ENCODE results near the gene LRIG1. TPM values are rescaled to one million over a fixed set of nuclear protein-coding genes. Genes with fewer than 3 reads are reported as not detected.

LRIG1 gene
- total RNA-seq, 8 experiments from 2014 or later: 15.0 to 135 (median 39.6) TPM

- H3K27ac ChIP-seq: no peak overlapping the region
- H3K4me3 ChIP-seq: no peak overlapping the region
Observed at GRCh38 chr3:66454464-66454859, 46.4 kb downstream of the LRIG1 start.

GRCh38 chr3:66453651-66454463 lies 47.0 kb downstream of the LRIG1 start:
- no peak overlapping the region for H3K4me3 ChIP-seq
- H3K4me1 ChIP-seq (replicated peaks in 1 of 2): peaks cover 38 to 57% of the 10 kb centered on the region in 2 donors
- 0 to 100% (median 73%) methylated on average over 1 to 6 of the region's 6 CpGs; no CpG with 5 or more reads in 2 of the 10 experiments for WGBS, 10 experiments
- H3K27ac ChIP-seq: peak overlapping the region in 1 of 2 donors; percentile 45
- in situ Hi-C loops (cut with MboI; ENCODE audit: low pct_unique_long_range_greater_than_20kb in 2 of 9, low sequenced_read_pairs in 9 of 9, unreplicated experiment in 9 of 9): no loop called here
- no peak for ATAC-seq (replicated peaks in 6 of 8)

More at GRCh38 chr3:66454464-66454859, 46.4 kb downstream of the LRIG1 start:
- in situ Hi-C loops (cut with MboI; ENCODE audit: low pct_unique_long_range_greater_than_20kb in 2 of 9, low sequenced_read_pairs in 9 of 9, unreplicated experiment in 9 of 9): no loop called here
- no peak for ATAC-seq (replicated peaks in 6 of 8)
- H3K4me1 ChIP-seq (replicated peaks in 1 of 2): peaks cover 36 to 51% of the 10 kb centered on the region in 2 donors
- 80 to 100% (median 93%) methylated on average over 1 to 8 of the region's 8 CpGs; no CpG with 5 or more reads in 1 of the 10 experiments for WGBS, 10 experiments

GRCh38 chr3:66452303-66453011 lies 48.4 kb downstream of the LRIG1 start:
- 11 to 94% (median 66%) methylated on average over 1 to 7 of the region's 7 CpGs for WGBS, 10 experiments
- Histone ChIP-seq H3K4me3 (no peak overlapping the region), H3K4me1 (replicated peaks in 1 of 2) (peaks cover 35 to 54% of the 10 kb centered on the region in 2 donors), H3K27ac (no peak overlapping the region)
- in situ Hi-C loops (cut with MboI; ENCODE audit: low pct_unique_long_range_greater_than_20kb in 2 of 9, low sequenced_read_pairs in 9 of 9, unreplicated experiment in 9 of 9): no loop called here
- ATAC-seq (replicated peaks in 6 of 8): peak in 4 of 8 experiments; percentile 4 to 90 (median 54)

GRCh38 chr3:66451766-66452165 lies 49.1 kb downstream of the LRIG1 start:
- 32 to 96% (median 80%) methylated on average over 1 to 5 of the region's 6 CpGs; no CpG with 5 or more reads in 3 of the 10 experiments for WGBS, 10 experiments
- ATAC-seq (replicated peaks in 6 of 8): no peak
- Histone ChIP-seq H3K4me3 (no peak overlapping the region), H3K27ac (no peak overlapping the region), H3K4me1 (replicated peaks in 1 of 2) (peaks cover 28 to 47% of the 10 kb centered on the region in 2 donors)
- in situ Hi-C loops (cut with MboI; ENCODE audit: low pct_unique_long_range_greater_than_20kb in 2 of 9, low sequenced_read_pairs in 9 of 9, unreplicated experiment in 9 of 9): no loop called here

- peaks cover 29 to 46% of the 10 kb centered on the region in 2 donors for H3K4me1 ChIP-seq (replicated peaks in 1 of 2)
- in situ Hi-C loops (cut with MboI; ENCODE audit: low pct_unique_long_range_greater_than_20kb in 2 of 9, low sequenced_read_pairs in 9 of 9, unreplicated experiment in 9 of 9): no loop called here
- WGBS, 10 experiments: 0 to 100% (median 90%) methylated on average over 1 to 4 of the region's 4 CpGs; no CpG with 5 or more reads in 2 of the 10 experiments
Observed at GRCh38 chr3:66450390-66451022, 50.3 kb downstream of the LRIG1 start.

GRCh38 chr3:66449411-66449974 lies 51.3 kb downstream of the LRIG1 start:
- ATAC-seq (replicated peaks in 6 of 8): no peak
- in situ Hi-C loops (cut with MboI; ENCODE audit: low pct_unique_long_range_greater_than_20kb in 2 of 9, low sequenced_read_pairs in 9 of 9, unreplicated experiment in 9 of 9): no loop called here
- peaks cover 26 to 41% of the 10 kb centered on the region in 2 donors for H3K4me1 ChIP-seq (replicated peaks in 1 of 2)
- H3K4me3 ChIP-seq: no peak overlapping the region
- WGBS, 10 experiments: 0 to 83% (median 64%) methylated on average over 2 to 5 of the region's 7 CpGs; no CpG with 5 or more reads in 1 of the 10 experiments
- H3K27ac ChIP-seq: no peak overlapping the region

More at GRCh38 chr3:66450390-66451022, 50.3 kb downstream of the LRIG1 start:
- peak in 2 of 8 experiments; percentile 13 to 51 for ATAC-seq (replicated peaks in 6 of 8)
- H3K4me3 ChIP-seq: no peak overlapping the region
- H3K27ac ChIP-seq: no peak overlapping the region

GRCh38 chr3:66444146-66444644 lies 56.6 kb downstream of the LRIG1 start:
- in situ Hi-C loops (cut with MboI; ENCODE audit: low pct_unique_long_range_greater_than_20kb in 2 of 9, low sequenced_read_pairs in 9 of 9, unreplicated experiment in 9 of 9): no loop called here
- Histone ChIP-seq H3K4me3 (no peak overlapping the region), H3K4me1 (replicated peaks in 1 of 2) (peaks cover 48 to 52% of the 10 kb centered on the region in 2 donors), H3K27ac (no peak overlapping the region)
- no peak for ATAC-seq (replicated peaks in 6 of 8)
- 80 to 100% (median 91%) methylated on average over 1 to 4 of the region's 7 CpGs; no CpG with 5 or more reads in 5 of the 10 experiments for WGBS, 10 experiments

GRCh38 chr3:66443118-66443803 lies 57.6 kb downstream of the LRIG1 start:
- Histone ChIP-seq H3K4me3 (no peak overlapping the region), H3K27ac (peak overlapping the region in 1 of 2 donors; percentile 54), H3K4me1 (replicated peaks in 1 of 2) (peaks cover 44 to 46% of the 10 kb centered on the region in 2 donors)
- WGBS, 10 experiments: 10 to 100% (median 55%) methylated on average over 1 to 2 of the region's 10 CpGs; no CpG with 5 or more reads in 4 of the 10 experiments
- ATAC-seq (replicated peaks in 6 of 8): peak in 4 of 8 experiments; percentile 51 to 58 (median 55)
- in situ Hi-C loops (cut with MboI; ENCODE audit: low pct_unique_long_range_greater_than_20kb in 2 of 9, low sequenced_read_pairs in 9 of 9, unreplicated experiment in 9 of 9): no loop called here

- in situ Hi-C loops (cut with MboI; ENCODE audit: low pct_unique_long_range_greater_than_20kb in 2 of 9, low sequenced_read_pairs in 9 of 9, unreplicated experiment in 9 of 9): no loop called here
- peaks cover 44 to 46% of the 10 kb centered on the region in 2 donors for H3K4me1 ChIP-seq (replicated peaks in 1 of 2)
Observed at GRCh38 chr3:66442254-66443117, 58.3 kb downstream of the LRIG1 start.

GRCh38 chr3:66441692-66442091 lies 59.1 kb downstream of the LRIG1 start:
- ATAC-seq (replicated peaks in 6 of 8): no peak
- in situ Hi-C loops (cut with MboI; ENCODE audit: low pct_unique_long_range_greater_than_20kb in 2 of 9, low sequenced_read_pairs in 9 of 9, unreplicated experiment in 9 of 9): no loop called here
- peak overlapping the region in 1 of 2 donors; percentile 54 for H3K27ac ChIP-seq
- no peak overlapping the region for H3K4me3 ChIP-seq
- WGBS, 10 experiments: 71 to 100% (median 90%) methylated on average over 1 to 4 of the region's 6 CpGs; no CpG with 5 or more reads in 6 of the 10 experiments
- peaks cover 44 to 46% of the 10 kb centered on the region in 2 donors for H3K4me1 ChIP-seq (replicated peaks in 1 of 2)

More at GRCh38 chr3:66442254-66443117, 58.3 kb downstream of the LRIG1 start:
- Histone ChIP-seq H3K27ac (peak overlapping the region in 1 of 2 donors; percentile 54), H3K4me3 (no peak overlapping the region)
- ATAC-seq (replicated peaks in 6 of 8): peak; percentile 54 to 89 (median 72)
- WGBS, 10 experiments: 10 to 76% (median 25%) methylated on average over 3 to 10 of the region's 13 CpGs; no CpG with 5 or more reads in 3 of the 10 experiments

GRCh38 chr3:66441129-66441528 lies 59.7 kb downstream of the LRIG1 start:
- 20 to 95% (median 80%) methylated on average over 2 to 5 of the region's 8 CpGs; no CpG with 5 or more reads in 7 of the 10 experiments for WGBS, 10 experiments
- H3K4me3 ChIP-seq: no peak overlapping the region
- in situ Hi-C loops (cut with MboI; ENCODE audit: low pct_unique_long_range_greater_than_20kb in 2 of 9, low sequenced_read_pairs in 9 of 9, unreplicated experiment in 9 of 9): no loop called here
- ATAC-seq (replicated peaks in 6 of 8): no peak
- H3K27ac ChIP-seq: no peak overlapping the region
- peaks cover 44 to 46% of the 10 kb centered on the region in 2 donors for H3K4me1 ChIP-seq (replicated peaks in 1 of 2)
